HEK293 (cell line): ENCODE data around the gene HMCN2.

ENCODE experiments used
- CTCF ChIA-PET: fragments of 350-600 bp; formaldehyde crosslinking; extraction: SDS; loops from one replicate; lab custom pipeline; 2021; ENCODE audit warnings: antibody characterized with exemption; lab: Yijun Ruan, JAX
- POLR2A ChIA-PET: fragments of 300-600 bp; formaldehyde crosslinking; extraction: SDS; loops from one replicate; lab custom pipeline; 2020; ENCODE audit warnings: antibody characterized with exemption, inconsistent platforms; lab: Yijun Ruan, JAX
- H3K27ac ChIP-seq: fragments of 200-500 bp; sonication (Bioruptor generic); 2 replicates; pipeline ENCODE4 v1.5.1; 2014; ENCODE audit warnings: low read depth, low read length, control low read depth, inconsistent platforms; ENCODE audit errors: extremely low read depth
- H3K36me3 ChIP-seq, 2 experiments: fragments of 200-500 bp in 1 of 2; sonication (Bioruptor generic) in 1 of 2; 1 replicate in 1 of 2; 2 replicates in 1 of 2; pipeline ENCODE4 v1.5.1; 2014 to 2017; ENCODE audit warnings: inconsistent platforms in 2 of 2, low read length in 2 of 2; ENCODE audit not compliant: control insufficient read depth in 2 of 2, insufficient read depth in 1 of 2
- H3K4me1 ChIP-seq: fragments of 200-500 bp; sonication (Bioruptor generic); 2 replicates; pipeline ENCODE4 v1.5.1; 2014; ENCODE audit warnings: mild to moderate bottlenecking, low read length, inconsistent platforms; ENCODE audit not compliant: control insufficient read depth, insufficient read depth
- H3K4me3 ChIP-seq: 2 replicates; pipeline ENCODE4 v1.5.1; 2011; ENCODE audit warnings: low read depth, mild to moderate bottlenecking, control low read depth, low read length, moderate library complexity
- H3K9me3 ChIP-seq: fragments of 200-500 bp; sonication (Bioruptor generic); 2 replicates; pipeline ENCODE4 v1.5.1; 2014; ENCODE audit warnings: low read depth, low read length, inconsistent platforms; ENCODE audit not compliant: control insufficient read depth, insufficient read depth
- HOXA7 ChIP-seq: sonication (generic); formaldehyde crosslinking; IDR thresholded peaks from 2 replicates; pipeline ENCODE4 v1.8.1; 2022; ENCODE audit warnings: missing genetic modification reagents, borderline replicate concordance
- SP7 ChIP-seq: fragments of 450-650 bp; formaldehyde crosslinking; IDR thresholded peaks from 2 replicates; pipeline ENCODE4 v1.5.1; 2016; ENCODE audit warnings: missing biosample characterization, missing genetic modification characterization
- YY2 ChIP-seq: fragments of 450-650 bp; formaldehyde crosslinking; IDR thresholded peaks from 2 replicates; pipeline ENCODE4 v1.5.1; 2016; ENCODE audit warnings: missing biosample characterization, missing genetic modification characterization
- ZBTB10 ChIP-seq: fragments of 450-650 bp; formaldehyde crosslinking; IDR thresholded peaks from 2 replicates; pipeline ENCODE4 v1.5.1; 2016; ENCODE audit warnings: missing biosample characterization, missing genetic modification characterization
- ZNF114 ChIP-seq: fragments of 450-650 bp; formaldehyde crosslinking; IDR thresholded peaks from 2 replicates; pipeline ENCODE4 v1.5.0; 2017; ENCODE audit warnings: missing biosample characterization, missing genetic modification characterization
- ZNF140 ChIP-seq: fragments of 450-650 bp; formaldehyde crosslinking; IDR thresholded peaks from 2 replicates; pipeline ENCODE4 v1.5.1; 2016; ENCODE audit warnings: missing biosample characterization, missing genetic modification characterization
- ZNF175 ChIP-seq: fragments of 450-650 bp; formaldehyde crosslinking; IDR thresholded peaks from 2 replicates; pipeline ENCODE4 v1.5.1; 2016; ENCODE audit warnings: missing biosample characterization, missing genetic modification characterization
- ZNF214 ChIP-seq: fragments of 450-650 bp; formaldehyde crosslinking; IDR thresholded peaks from 2 replicates; pipeline ENCODE4 v1.5.1; 2017; ENCODE audit warnings: missing biosample characterization, mild to moderate bottlenecking, missing genetic modification characterization, borderline replicate concordance
- ZNF362 ChIP-seq: fragments of 450-650 bp; formaldehyde crosslinking; IDR thresholded peaks from 2 replicates; pipeline ENCODE4 v1.5.1; 2016; ENCODE audit warnings: missing biosample characterization, missing genetic modification characterization
- ZNF404 ChIP-seq: fragments of 450-650 bp; formaldehyde crosslinking; IDR thresholded peaks from 2 replicates; pipeline ENCODE4 v1.5.1; 2017; ENCODE audit warnings: missing biosample characterization, missing genetic modification characterization
- ZNF426 ChIP-seq: fragments of 450-650 bp; formaldehyde crosslinking; IDR thresholded peaks from 2 replicates; pipeline ENCODE4 v1.5.1; 2017; ENCODE audit warnings: missing biosample characterization, missing genetic modification characterization, mild to moderate bottlenecking, inconsistent platforms, moderate library complexity
- ZNF600 ChIP-seq: fragments of 450-650 bp; formaldehyde crosslinking; IDR thresholded peaks from 2 replicates; pipeline ENCODE4 v1.5.1; 2016; ENCODE audit warnings: missing biosample characterization, missing genetic modification characterization
- ZNF626 ChIP-seq: fragments of 450-650 bp; sonication (Bioruptor Pico); formaldehyde crosslinking; IDR thresholded peaks from 2 replicates; pipeline ENCODE4 v1.5.1; 2018; ENCODE audit warnings: missing biosample characterization, missing genetic modification characterization, inconsistent platforms
- ZNF654 ChIP-seq: fragments of 450-650 bp; formaldehyde crosslinking; IDR thresholded peaks from 2 replicates; pipeline ENCODE4 v1.5.1; 2016; ENCODE audit warnings: low read depth, missing biosample characterization, missing genetic modification characterization
- ZNF692 ChIP-seq: fragments of 450-650 bp; formaldehyde crosslinking; IDR thresholded peaks from 2 replicates; pipeline ENCODE4 v1.5.1; 2016; ENCODE audit warnings: missing biosample characterization, missing genetic modification characterization
- ZNF785 ChIP-seq: fragments of 450-650 bp; formaldehyde crosslinking; IDR thresholded peaks from 2 replicates; pipeline ENCODE4 v1.5.1; 2016; ENCODE audit warnings: missing biosample characterization, missing genetic modification characterization
- ZNF791 ChIP-seq: fragments of 450-650 bp; formaldehyde crosslinking; IDR thresholded peaks from 2 replicates; pipeline ENCODE4 v1.5.1; 2016; ENCODE audit warnings: missing biosample characterization, missing genetic modification characterization
- ZSCAN23 ChIP-seq: fragments of 450-650 bp; formaldehyde crosslinking; IDR thresholded peaks from 2 replicates; pipeline ENCODE4 v1.5.1; 2016; ENCODE audit warnings: missing biosample characterization, missing genetic modification characterization
- TF ChIP-seq, protein P1 (sequence below): fragments of 450-650 bp; formaldehyde crosslinking; IDR thresholded peaks from 2 replicates; pipeline ENCODE4 v1.5.1; 2016; ENCODE audit warnings: missing biosample characterization, missing genetic modification characterization, borderline replicate concordance
- TF ChIP-seq, protein P2 (sequence below): fragments of 450-650 bp; formaldehyde crosslinking; IDR thresholded peaks from 2 replicates; pipeline ENCODE4; 2016; ENCODE audit warnings: missing biosample characterization, missing genetic modification characterization

Gene HMCN2

DNA sequence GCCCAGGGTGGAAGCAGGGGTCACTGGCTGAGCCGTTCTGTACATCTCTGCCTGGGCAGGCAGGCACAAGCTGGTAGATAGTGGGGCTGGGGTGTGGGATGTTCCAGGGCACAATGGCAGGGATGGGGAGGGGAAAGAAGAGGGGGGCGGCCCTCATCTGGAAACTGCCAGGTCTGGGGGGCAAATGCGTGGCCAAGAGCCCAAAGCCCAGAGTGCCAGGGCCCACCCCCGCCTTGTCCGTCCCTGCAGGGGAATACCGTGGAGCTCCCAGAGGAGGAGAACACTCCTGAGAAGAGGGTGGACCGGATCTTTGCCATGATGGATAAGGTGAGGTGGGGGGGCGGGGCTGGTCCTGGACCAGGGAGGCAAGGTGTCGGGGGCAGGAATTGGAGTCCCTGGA, 42.7 kb upstream of the HMCN2 start:
- CTCF ChIA-PET, result interaction anchor here (0.6 to 0.7 kb wide), 2 partner anchors 20 to 679 kb away, joined by 3 to 6 read pairs; no protein-coding TSS in a partner anchor
- Histone ChIP-seq H3K4me1 (no peaks in the 10 kb centered on the region), H3K9me3 (no peaks in the 10 kb centered on the region), H3K36me3 (peaks cover 0 to 32% of the 10 kb centered on the region in 2 experiments; a peak in 2 of 3 replicates), H3K27ac (no peak overlapping the region), H3K4me3 (no peak overlapping the region)
- POLR2A ChIA-PET, result no interaction called here
- TF ChIP-seq ZNF426 (tag by site-specific recombination), result no peak
- no peak for TF ChIP-seq ZNF654 (tag by site-specific recombination)
- TF ChIP-seq ZNF214, result no peak
- no peak for TF ChIP-seq HOXA7 (CRISPR knock-in tag)
- no peak for TF ChIP-seq ZNF600 (tag by site-specific recombination)
- TF ChIP-seq ZBTB10 (tag by site-specific recombination), result no peak
- TF ChIP-seq, protein P1, sequence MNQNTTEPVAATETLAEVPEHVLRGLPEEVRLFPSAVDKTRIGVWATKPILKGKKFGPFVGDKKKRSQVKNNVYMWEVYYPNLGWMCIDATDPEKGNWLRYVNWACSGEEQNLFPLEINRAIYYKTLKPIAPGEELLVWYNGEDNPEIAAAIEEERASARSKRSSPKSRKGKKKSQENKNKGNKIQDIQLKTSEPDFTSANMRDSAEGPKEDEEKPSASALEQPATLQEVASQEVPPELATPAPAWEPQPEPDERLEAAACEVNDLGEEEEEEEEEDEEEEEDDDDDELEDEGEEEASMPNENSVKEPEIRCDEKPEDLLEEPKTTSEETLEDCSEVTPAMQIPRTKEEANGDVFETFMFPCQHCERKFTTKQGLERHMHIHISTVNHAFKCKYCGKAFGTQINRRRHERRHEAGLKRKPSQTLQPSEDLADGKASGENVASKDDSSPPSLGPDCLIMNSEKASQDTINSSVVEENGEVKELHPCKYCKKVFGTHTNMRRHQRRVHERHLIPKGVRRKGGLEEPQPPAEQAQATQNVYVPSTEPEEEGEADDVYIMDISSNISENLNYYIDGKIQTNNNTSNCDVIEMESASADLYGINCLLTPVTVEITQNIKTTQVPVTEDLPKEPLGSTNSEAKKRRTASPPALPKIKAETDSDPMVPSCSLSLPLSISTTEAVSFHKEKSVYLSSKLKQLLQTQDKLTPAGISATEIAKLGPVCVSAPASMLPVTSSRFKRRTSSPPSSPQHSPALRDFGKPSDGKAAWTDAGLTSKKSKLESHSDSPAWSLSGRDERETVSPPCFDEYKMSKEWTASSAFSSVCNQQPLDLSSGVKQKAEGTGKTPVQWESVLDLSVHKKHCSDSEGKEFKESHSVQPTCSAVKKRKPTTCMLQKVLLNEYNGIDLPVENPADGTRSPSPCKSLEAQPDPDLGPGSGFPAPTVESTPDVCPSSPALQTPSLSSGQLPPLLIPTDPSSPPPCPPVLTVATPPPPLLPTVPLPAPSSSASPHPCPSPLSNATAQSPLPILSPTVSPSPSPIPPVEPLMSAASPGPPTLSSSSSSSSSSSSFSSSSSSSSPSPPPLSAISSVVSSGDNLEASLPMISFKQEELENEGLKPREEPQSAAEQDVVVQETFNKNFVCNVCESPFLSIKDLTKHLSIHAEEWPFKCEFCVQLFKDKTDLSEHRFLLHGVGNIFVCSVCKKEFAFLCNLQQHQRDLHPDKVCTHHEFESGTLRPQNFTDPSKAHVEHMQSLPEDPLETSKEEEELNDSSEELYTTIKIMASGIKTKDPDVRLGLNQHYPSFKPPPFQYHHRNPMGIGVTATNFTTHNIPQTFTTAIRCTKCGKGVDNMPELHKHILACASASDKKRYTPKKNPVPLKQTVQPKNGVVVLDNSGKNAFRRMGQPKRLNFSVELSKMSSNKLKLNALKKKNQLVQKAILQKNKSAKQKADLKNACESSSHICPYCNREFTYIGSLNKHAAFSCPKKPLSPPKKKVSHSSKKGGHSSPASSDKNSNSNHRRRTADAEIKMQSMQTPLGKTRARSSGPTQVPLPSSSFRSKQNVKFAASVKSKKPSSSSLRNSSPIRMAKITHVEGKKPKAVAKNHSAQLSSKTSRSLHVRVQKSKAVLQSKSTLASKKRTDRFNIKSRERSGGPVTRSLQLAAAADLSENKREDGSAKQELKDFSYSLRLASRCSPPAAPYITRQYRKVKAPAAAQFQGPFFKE (tag by site-specific recombination), result no peak
- TF ChIP-seq YY2 (tag by site-specific recombination), result no peak
- no peak for TF ChIP-seq ZSCAN23 (tag by site-specific recombination)
- TF ChIP-seq ZNF626 (tag by site-specific recombination), result no peak
- TF ChIP-seq ZNF114 (tag by site-specific recombination), result no peak

DNA sequence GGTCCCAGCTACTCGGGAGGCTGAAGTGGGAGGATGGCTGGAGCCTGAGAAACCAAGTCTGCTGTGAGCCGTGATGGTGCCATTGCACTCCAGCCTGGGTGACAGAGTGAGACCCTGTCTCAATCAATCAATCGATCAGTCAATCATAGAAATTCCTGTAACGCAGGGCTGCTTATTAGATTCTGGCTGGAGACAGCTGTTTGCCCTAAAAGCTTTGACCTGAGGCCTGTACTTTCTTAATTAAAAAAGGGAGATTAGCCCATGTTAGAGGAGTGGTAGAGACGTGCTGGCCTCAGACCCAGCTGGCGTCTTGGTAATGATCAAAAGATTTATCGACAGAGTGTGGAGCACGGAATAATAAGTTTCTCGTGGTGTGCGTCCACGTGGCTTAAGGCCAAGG, 40.5 kb upstream of the HMCN2 start:
- Histone ChIP-seq H3K4me1 (no peaks in the 10 kb centered on the region), H3K27ac (no peak overlapping the region), H3K36me3 (peaks cover 4 to 35% of the 10 kb centered on the region in 2 experiments; a peak in 2 of 3 replicates), H3K4me3 (no peak overlapping the region), H3K9me3 (no peaks in the 10 kb centered on the region)
- ChIA-PET CTCF (interaction anchor here (0.6 to 1.2 kb wide), 4 partner anchors 11 to 118 kb away, joined by 3 to 6 read pairs (median 4); no protein-coding TSS in a partner anchor), POLR2A (no interaction called here)
- no peak for TF ChIP-seq ZNF404
- no peak for TF ChIP-seq ZNF362 (tag by site-specific recombination)
- TF ChIP-seq ZNF785, result no peak
- TF ChIP-seq ZNF791 (tag by site-specific recombination), result no peak
- TF ChIP-seq ZNF692, result no peak
- no peak for TF ChIP-seq ZNF140 (tag by site-specific recombination)
- TF ChIP-seq SP7 (tag by site-specific recombination), result no peak
- TF ChIP-seq, protein P2, sequence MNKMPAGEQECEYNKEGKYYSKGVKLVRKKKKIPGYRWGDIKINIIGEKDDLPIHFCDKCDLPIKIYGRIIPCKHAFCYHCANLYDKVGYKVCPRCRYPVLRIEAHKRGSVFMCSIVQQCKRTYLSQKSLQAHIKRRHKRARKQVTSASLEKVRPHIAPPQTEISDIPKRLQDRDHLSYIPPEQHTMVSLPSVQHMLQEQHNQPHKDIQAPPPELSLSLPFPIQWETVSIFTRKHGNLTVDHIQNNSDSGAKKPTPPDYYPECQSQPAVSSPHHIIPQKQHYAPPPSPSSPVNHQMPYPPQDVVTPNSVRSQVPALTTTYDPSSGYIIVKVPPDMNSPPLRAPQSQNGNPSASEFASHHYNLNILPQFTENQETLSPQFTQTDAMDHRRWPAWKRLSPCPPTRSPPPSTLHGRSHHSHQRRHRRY (tag by site-specific recombination), result no peak
- no peak for TF ChIP-seq ZNF175
